Hypothalamus (tissue), 51 donors: ENCODE measurements around the gene MRTO4.

Experiments
- DNase-seq, 51 donors: peaks; one replicate each; lab custom pipeline; 2025; lab: John Stamatoyannopoulos, UW

MRTO4 gene

GRCh38 chr1:19308509-19308907 lies 56.9 kb downstream of the MRTO4 start:
- DNase-seq, result no peak

DNA sequence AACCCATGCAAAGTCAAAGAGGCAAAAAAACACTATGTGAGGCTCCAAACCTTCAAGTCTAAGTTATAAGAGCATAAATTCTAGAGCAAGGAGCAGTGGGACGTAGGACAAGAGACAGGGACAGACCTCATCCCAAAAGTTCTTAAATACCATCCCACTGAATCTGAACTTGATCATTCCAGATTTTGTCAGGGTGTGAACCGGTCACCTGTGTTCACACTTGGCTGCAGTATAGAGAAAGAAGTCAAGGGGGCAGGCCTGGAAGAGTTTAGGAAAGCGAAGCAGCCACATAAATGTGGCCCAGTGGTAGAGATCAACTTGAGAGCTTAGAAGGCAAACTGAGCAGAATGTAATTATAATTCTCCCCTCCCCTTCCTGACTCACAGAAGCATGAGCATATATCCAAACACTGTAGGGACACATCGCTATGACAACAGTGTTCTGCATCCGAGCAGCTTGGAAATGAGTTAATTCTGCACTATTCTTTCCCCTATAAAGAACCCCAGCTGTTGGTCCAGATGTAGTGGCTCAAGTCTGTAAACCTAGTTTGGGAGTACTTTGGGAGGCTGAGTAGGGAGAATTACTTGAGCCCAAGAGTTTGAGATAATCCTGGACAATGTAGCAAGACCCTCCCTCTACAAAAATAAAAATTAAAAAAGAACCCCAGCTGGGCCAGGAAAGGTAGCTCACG lies 57.7 kb downstream of the MRTO4 start:
- no peak for DNase-seq
